ENCODE data around the gene SCN8A.

Gene SCN8A

DNA sequence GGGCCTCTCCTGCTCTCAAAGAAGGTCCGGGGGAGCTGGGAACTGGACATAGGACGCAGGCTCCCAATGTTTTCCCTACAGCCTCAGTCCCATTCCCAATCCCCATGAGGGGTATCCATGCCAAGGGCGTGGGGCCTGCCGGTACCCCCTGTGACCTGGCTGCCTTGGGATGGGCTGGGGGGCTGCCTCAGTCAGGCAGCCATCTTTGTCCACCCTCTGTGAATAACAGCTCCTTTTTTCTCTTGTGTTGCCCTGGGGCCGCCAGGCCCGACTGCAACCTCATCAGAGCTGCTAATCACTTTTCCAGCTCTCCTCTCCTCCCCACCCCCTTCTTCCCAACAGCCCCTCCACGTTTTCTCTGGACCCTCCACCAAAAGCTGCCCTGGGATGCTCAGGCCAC is 246.3 kb downstream of the SCN8A start:
- no peak for DNase-seq
- Histone ChIP-seq H3K9me3 (ENCODE audit: control extremely low read depth in 1 of 5, control insufficient read depth in 4 of 5, insufficient read depth in 2 of 5, low read depth in 1 of 5, low read length in 4 of 5) (no peaks in the 10 kb centered on the region), H3K4me1 (ENCODE audit: control extremely low read depth in 1 of 4, control insufficient read depth in 4 of 4, insufficient read depth in 4 of 4, low read length in 3 of 4) (peaks cover 8 to 36% (median 22%) of the 10 kb centered on the region in 4 experiments), H3K36me3 (ENCODE audit: control insufficient read depth in 4 of 4, insufficient read depth in 4 of 4, low read length in 3 of 4) (no peaks in the 10 kb centered on the region), H3K27me3 (replicated peaks in 2 of 5; ENCODE audit: control insufficient read depth in 4 of 5, insufficient read depth in 5 of 5, low read length in 4 of 5) (no peaks in the 10 kb centered on the region), H3K4me3 (ENCODE audit: control insufficient read depth in 1 of 7, extremely low read depth in 1 of 7, insufficient read depth in 4 of 7, low read depth in 2 of 7, low read length in 6 of 7) (no peak overlapping the region), H3K27ac (ENCODE audit: insufficient read depth in 1 of 2, low read depth in 1 of 2, low read length in 2 of 2, poor library complexity in 1 of 2, severe bottlenecking in 2 of 2) (no peak overlapping the region)
- ChIA-PET CTCF (interaction anchor here (0.8 to 2.1 kb wide), 7 partner anchors 13 to 38 kb away, joined by 3 to 9 read pairs (median 4); no protein-coding TSS in a partner anchor), POLR2A (no interaction called here)
- WGBS (ENCODE audit: insufficient coverage): 91% methylated on average over 7 of the region's 7 CpGs

- CTCF ChIA-PET: interaction anchor here (0.8 to 2.1 kb wide), 4 partner anchors 14 to 37 kb away, joined by 3 to 9 read pairs (median 4); no protein-coding TSS in a partner anchor
- no peak for DNase-seq
- no CpG with 5 or more reads among the region's 4 CpGs for WGBS (ENCODE audit: insufficient coverage)
- no peak overlapping the region for H3K4me3 ChIP-seq (ENCODE audit: control insufficient read depth in 1 of 7, extremely low read depth in 1 of 7, insufficient read depth in 4 of 7, low read depth in 2 of 7, low read length in 6 of 7)
- H3K27ac ChIP-seq (ENCODE audit: insufficient read depth in 1 of 2, low read depth in 1 of 2, low read length in 2 of 2, poor library complexity in 1 of 2, severe bottlenecking in 2 of 2): no peak overlapping the region
- H3K36me3 ChIP-seq (ENCODE audit: control insufficient read depth in 4 of 4, insufficient read depth in 4 of 4, low read length in 3 of 4): no peaks in the 10 kb centered on the region
- no peaks in the 10 kb centered on the region for H3K27me3 ChIP-seq (replicated peaks in 2 of 5; ENCODE audit: control insufficient read depth in 4 of 5, insufficient read depth in 5 of 5, low read length in 4 of 5)
- H3K9me3 ChIP-seq (ENCODE audit: control extremely low read depth in 1 of 5, control insufficient read depth in 4 of 5, insufficient read depth in 2 of 5, low read depth in 1 of 5, low read length in 4 of 5): no peaks in the 10 kb centered on the region
- peaks cover 3 to 28% (median 14%) of the 10 kb centered on the region in 4 experiments for H3K4me1 ChIP-seq (ENCODE audit: control extremely low read depth in 1 of 4, control insufficient read depth in 4 of 4, insufficient read depth in 4 of 4, low read length in 3 of 4)
- POLR2A ChIA-PET: no interaction called here
These were observed 247.0 kb downstream of the SCN8A start for GRCh38 chr12:51838036-51838435.

DNA sequence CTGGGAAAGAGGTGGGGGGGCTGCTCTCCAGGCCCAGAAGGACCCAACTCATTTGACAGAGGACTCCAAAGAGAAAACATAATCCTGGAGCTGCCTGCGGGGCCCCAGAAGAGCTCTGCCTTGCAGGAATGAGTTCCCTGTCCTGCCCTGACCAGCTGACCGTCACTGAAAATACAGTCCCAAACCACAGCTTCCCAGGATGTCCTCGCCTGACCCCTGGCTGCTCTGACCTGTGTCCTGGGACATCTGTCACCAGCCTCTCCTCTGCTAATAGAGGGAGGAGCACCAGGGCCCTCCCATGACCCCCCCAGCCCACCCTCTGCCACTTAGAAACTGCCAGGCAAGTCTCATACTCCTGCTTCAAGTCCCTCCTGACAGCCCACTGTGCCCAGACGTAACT is 247.7 kb downstream of the SCN8A start:
- Histone ChIP-seq H3K4me3 (ENCODE audit: control insufficient read depth in 1 of 7, extremely low read depth in 1 of 7, insufficient read depth in 4 of 7, low read depth in 2 of 7, low read length in 6 of 7) (no peak overlapping the region), H3K27me3 (replicated peaks in 2 of 5; ENCODE audit: control insufficient read depth in 4 of 5, insufficient read depth in 5 of 5, low read length in 4 of 5) (no peaks in the 10 kb centered on the region), H3K9me3 (ENCODE audit: control extremely low read depth in 1 of 5, control insufficient read depth in 4 of 5, insufficient read depth in 2 of 5, low read depth in 1 of 5, low read length in 4 of 5) (no peaks in the 10 kb centered on the region), H3K4me1 (ENCODE audit: control extremely low read depth in 1 of 4, control insufficient read depth in 4 of 4, insufficient read depth in 4 of 4, low read length in 3 of 4) (peaks cover 0 to 22% (median 7%) of the 10 kb centered on the region in 4 experiments), H3K27ac (ENCODE audit: insufficient read depth in 1 of 2, low read depth in 1 of 2, low read length in 2 of 2, poor library complexity in 1 of 2, severe bottlenecking in 2 of 2) (no peak overlapping the region), H3K36me3 (ENCODE audit: control insufficient read depth in 4 of 4, insufficient read depth in 4 of 4, low read length in 3 of 4) (no peaks in the 10 kb centered on the region)
- ChIA-PET POLR2A (interaction anchor here (1.0 kb wide), 1 partner anchor 31 kb away, joined by 3 read pairs; no protein-coding TSS in a partner anchor), CTCF (no interaction called here)
- DNase-seq: no peak
- 97% methylated on average over 4 of the region's 4 CpGs for WGBS (ENCODE audit: insufficient coverage)

DNA sequence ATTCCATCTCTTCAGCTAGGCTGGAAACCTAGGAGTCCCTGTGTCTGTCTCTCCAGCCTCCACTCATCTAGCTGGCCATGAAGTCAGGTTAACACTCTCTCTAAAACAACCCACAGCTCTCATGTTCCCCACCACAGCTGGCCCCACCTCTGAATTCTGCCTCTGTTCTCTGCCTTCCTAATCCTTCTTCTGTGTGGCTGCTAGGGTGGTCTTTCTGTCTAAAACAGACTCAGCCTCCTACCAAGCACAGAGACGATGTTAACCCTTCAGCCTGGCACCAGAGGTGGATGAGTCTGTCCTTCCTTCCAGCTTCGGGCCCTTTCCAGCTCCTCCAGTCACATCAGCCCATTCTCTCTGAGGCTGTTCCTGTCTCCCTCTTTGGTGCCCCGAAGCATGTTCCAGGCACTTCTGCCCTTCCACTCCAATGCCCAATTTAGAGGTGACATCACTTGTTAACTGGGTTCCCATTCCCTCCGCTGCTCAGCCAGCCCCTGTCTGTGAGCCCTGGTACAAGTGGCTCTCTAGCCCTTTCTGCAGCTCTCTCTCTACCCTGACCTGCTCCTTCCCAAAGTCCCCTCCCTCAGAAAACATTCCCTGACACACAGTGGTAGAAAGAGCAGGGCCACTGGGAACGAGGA is 248.4 kb downstream of the SCN8A start:
- ChIA-PET CTCF (no interaction called here), POLR2A (interaction anchor here (1.0 kb wide), 1 partner anchor 31 kb away, joined by 3 read pairs; no protein-coding TSS in a partner anchor)
- WGBS (ENCODE audit: insufficient coverage): 97% methylated on average over 5 of the region's 5 CpGs
- H3K36me3 ChIP-seq (ENCODE audit: control insufficient read depth in 4 of 4, insufficient read depth in 4 of 4, low read length in 3 of 4): no peaks in the 10 kb centered on the region
- no peaks in the 10 kb centered on the region for H3K9me3 ChIP-seq (ENCODE audit: control extremely low read depth in 1 of 5, control insufficient read depth in 4 of 5, insufficient read depth in 2 of 5, low read depth in 1 of 5, low read length in 4 of 5)
- H3K27ac ChIP-seq (ENCODE audit: insufficient read depth in 1 of 2, low read depth in 1 of 2, low read length in 2 of 2, poor library complexity in 1 of 2, severe bottlenecking in 2 of 2): no peak overlapping the region
- no peak overlapping the region for H3K4me3 ChIP-seq (ENCODE audit: control insufficient read depth in 1 of 7, extremely low read depth in 1 of 7, insufficient read depth in 4 of 7, low read depth in 2 of 7, low read length in 6 of 7)
- H3K4me1 ChIP-seq (ENCODE audit: control extremely low read depth in 1 of 4, control insufficient read depth in 4 of 4, insufficient read depth in 4 of 4, low read length in 3 of 4): peaks cover 0 to 17% (median 2%) of the 10 kb centered on the region in 4 experiments
- DNase-seq: no peak
- peaks cover 0 to 3% (median 0%) of the 10 kb centered on the region in 5 experiments for H3K27me3 ChIP-seq (replicated peaks in 2 of 5; ENCODE audit: control insufficient read depth in 4 of 5, insufficient read depth in 5 of 5, low read length in 4 of 5)

- Histone ChIP-seq H3K4me1 (ENCODE audit: control extremely low read depth in 1 of 4, control insufficient read depth in 4 of 4, insufficient read depth in 4 of 4, low read length in 3 of 4) (peaks cover 0 to 7% (median 1%) of the 10 kb centered on the region in 4 experiments), H3K27ac (ENCODE audit: insufficient read depth in 1 of 2, low read depth in 1 of 2, low read length in 2 of 2, poor library complexity in 1 of 2, severe bottlenecking in 2 of 2) (no peak overlapping the region), H3K4me3 (ENCODE audit: control insufficient read depth in 1 of 7, extremely low read depth in 1 of 7, insufficient read depth in 4 of 7, low read depth in 2 of 7, low read length in 6 of 7) (no peak overlapping the region), H3K27me3 (replicated peaks in 2 of 5; ENCODE audit: control insufficient read depth in 4 of 5, insufficient read depth in 5 of 5, low read length in 4 of 5) (peaks cover 0 to 4% (median 3%) of the 10 kb centered on the region in 5 experiments), H3K9me3 (ENCODE audit: control extremely low read depth in 1 of 5, control insufficient read depth in 4 of 5, insufficient read depth in 2 of 5, low read depth in 1 of 5, low read length in 4 of 5) (no peaks in the 10 kb centered on the region), H3K36me3 (ENCODE audit: control insufficient read depth in 4 of 4, insufficient read depth in 4 of 4, low read length in 3 of 4) (no peaks in the 10 kb centered on the region)
- WGBS (ENCODE audit: insufficient coverage): 85% methylated on average over 2 of the region's 6 CpGs
- POLR2A ChIA-PET: interaction anchor here (0.6 kb wide), 1 partner anchor 442 kb away, joined by 3 read pairs; no protein-coding TSS in a partner anchor
- CTCF ChIA-PET: interaction anchor here (1.3 to 1.9 kb wide), 5 partner anchors 11 to 30 kb away, joined by 4 to 7 read pairs (median 5); no protein-coding TSS in a partner anchor
- DNase-seq: no peak
These were observed 249.9 kb downstream of the SCN8A start for GRCh38 chr12:51840966-51841365.

DNA sequence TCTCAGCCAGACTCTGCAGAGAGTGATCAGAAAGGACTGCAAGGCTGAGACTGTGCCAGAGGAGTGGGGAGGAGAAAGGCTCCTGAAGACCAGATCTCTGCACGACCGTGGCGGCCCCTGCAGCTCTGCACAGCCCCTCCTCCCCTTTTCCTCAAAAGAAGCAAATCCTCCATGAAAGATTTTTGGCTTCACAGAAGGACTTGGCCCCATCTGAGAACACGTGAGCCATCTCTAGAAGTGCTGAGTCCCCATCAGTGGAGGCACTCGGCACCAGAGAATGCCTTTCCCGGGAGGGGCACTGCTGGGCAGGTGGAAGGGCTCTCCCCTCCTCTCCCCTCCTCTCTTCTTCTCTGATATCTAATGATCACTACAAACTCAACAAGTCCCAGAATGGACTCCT is 250.7 kb downstream of the SCN8A start:
- DNase-seq: no peak
- no peaks in the 10 kb centered on the region for H3K9me3 ChIP-seq (ENCODE audit: control extremely low read depth in 1 of 5, control insufficient read depth in 4 of 5, insufficient read depth in 2 of 5, low read depth in 1 of 5, low read length in 4 of 5)
- H3K27me3 ChIP-seq (replicated peaks in 2 of 5; ENCODE audit: control insufficient read depth in 4 of 5, insufficient read depth in 5 of 5, low read length in 4 of 5): peaks cover 0 to 11% (median 6%) of the 10 kb centered on the region in 5 experiments
- no peaks in the 10 kb centered on the region for H3K36me3 ChIP-seq (ENCODE audit: control insufficient read depth in 4 of 4, insufficient read depth in 4 of 4, low read length in 3 of 4)
- H3K27ac ChIP-seq (ENCODE audit: insufficient read depth in 1 of 2, low read depth in 1 of 2, low read length in 2 of 2, poor library complexity in 1 of 2, severe bottlenecking in 2 of 2): no peak overlapping the region
- 95% methylated on average over 3 of the region's 6 CpGs for WGBS (ENCODE audit: insufficient coverage)
- H3K4me1 ChIP-seq (ENCODE audit: control extremely low read depth in 1 of 4, control insufficient read depth in 4 of 4, insufficient read depth in 4 of 4, low read length in 3 of 4): peaks cover 0 to 15% (median 9%) of the 10 kb centered on the region in 4 experiments
- ChIA-PET CTCF (interaction anchor here (1.3 to 1.9 kb wide), 4 partner anchors 11 to 29 kb away, joined by 4 to 7 read pairs (median 5); no protein-coding TSS in a partner anchor), POLR2A (no interaction called here)
- no peak overlapping the region for H3K4me3 ChIP-seq (ENCODE audit: control insufficient read depth in 1 of 7, extremely low read depth in 1 of 7, insufficient read depth in 4 of 7, low read depth in 2 of 7, low read length in 6 of 7)

GRCh38 chr12:51844854-51845253 is 253.8 kb downstream of the SCN8A start:
- Histone ChIP-seq H3K9me3 (ENCODE audit: control extremely low read depth in 1 of 5, control insufficient read depth in 4 of 5, insufficient read depth in 2 of 5, low read depth in 1 of 5, low read length in 4 of 5) (no peaks in the 10 kb centered on the region), H3K27ac (ENCODE audit: insufficient read depth in 1 of 2, low read depth in 1 of 2, low read length in 2 of 2, poor library complexity in 1 of 2, severe bottlenecking in 2 of 2) (no peak overlapping the region), H3K27me3 (replicated peaks in 2 of 5; ENCODE audit: control insufficient read depth in 4 of 5, insufficient read depth in 5 of 5, low read length in 4 of 5) (peaks cover 0 to 31% (median 9%) of the 10 kb centered on the region in 5 experiments), H3K36me3 (ENCODE audit: control insufficient read depth in 4 of 4, insufficient read depth in 4 of 4, low read length in 3 of 4) (no peaks in the 10 kb centered on the region), H3K4me1 (ENCODE audit: control extremely low read depth in 1 of 4, control insufficient read depth in 4 of 4, insufficient read depth in 4 of 4, low read length in 3 of 4) (peaks cover 0 to 32% (median 25%) of the 10 kb centered on the region in 4 experiments), H3K4me3 (ENCODE audit: control insufficient read depth in 1 of 7, extremely low read depth in 1 of 7, insufficient read depth in 4 of 7, low read depth in 2 of 7, low read length in 6 of 7) (no peak overlapping the region)
- 92% methylated on average over 4 of the region's 4 CpGs for WGBS (ENCODE audit: insufficient coverage)
- no peak for DNase-seq
- CTCF ChIA-PET: interaction anchor here (1.1 kb wide), 1 partner anchor 21 kb away, joined by 3 read pairs; no protein-coding TSS in a partner anchor
- POLR2A ChIA-PET: no interaction called here

Measured in common myeloid progenitor, CD34-positive (primary cell).